GM18505 (cell line): ENCODE measurements around the gene FBXO28.
"Not testable (repeated sequence)": the region's sequence is repeated elsewhere in the genome, so short reads cannot be mapped to it uniquely, and the experiment has no call there.

ENCODE experiments used
- ATAC-seq: cut with Tn5 transposase; IDR thresholded peaks from one replicate; pipeline ENCODE4 v1.9.1; 2021; ENCODE audit not compliant: unreplicated experiment
- POLR2A ChIP-seq: IDR thresholded peaks from 4 replicates; pipeline ENCODE4 v1.6.1; 2011; ENCODE audit warnings: borderline replicate concordance; ENCODE audit not compliant: insufficient read depth, insufficient read length; ENCODE audit errors: extremely low read depth

Gene FBXO28, protein sequence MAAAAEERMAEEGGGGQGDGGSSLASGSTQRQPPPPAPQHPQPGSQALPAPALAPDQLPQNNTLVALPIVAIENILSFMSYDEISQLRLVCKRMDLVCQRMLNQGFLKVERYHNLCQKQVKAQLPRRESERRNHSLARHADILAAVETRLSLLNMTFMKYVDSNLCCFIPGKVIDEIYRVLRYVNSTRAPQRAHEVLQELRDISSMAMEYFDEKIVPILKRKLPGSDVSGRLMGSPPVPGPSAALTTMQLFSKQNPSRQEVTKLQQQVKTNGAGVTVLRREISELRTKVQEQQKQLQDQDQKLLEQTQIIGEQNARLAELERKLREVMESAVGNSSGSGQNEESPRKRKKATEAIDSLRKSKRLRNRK

DNA sequence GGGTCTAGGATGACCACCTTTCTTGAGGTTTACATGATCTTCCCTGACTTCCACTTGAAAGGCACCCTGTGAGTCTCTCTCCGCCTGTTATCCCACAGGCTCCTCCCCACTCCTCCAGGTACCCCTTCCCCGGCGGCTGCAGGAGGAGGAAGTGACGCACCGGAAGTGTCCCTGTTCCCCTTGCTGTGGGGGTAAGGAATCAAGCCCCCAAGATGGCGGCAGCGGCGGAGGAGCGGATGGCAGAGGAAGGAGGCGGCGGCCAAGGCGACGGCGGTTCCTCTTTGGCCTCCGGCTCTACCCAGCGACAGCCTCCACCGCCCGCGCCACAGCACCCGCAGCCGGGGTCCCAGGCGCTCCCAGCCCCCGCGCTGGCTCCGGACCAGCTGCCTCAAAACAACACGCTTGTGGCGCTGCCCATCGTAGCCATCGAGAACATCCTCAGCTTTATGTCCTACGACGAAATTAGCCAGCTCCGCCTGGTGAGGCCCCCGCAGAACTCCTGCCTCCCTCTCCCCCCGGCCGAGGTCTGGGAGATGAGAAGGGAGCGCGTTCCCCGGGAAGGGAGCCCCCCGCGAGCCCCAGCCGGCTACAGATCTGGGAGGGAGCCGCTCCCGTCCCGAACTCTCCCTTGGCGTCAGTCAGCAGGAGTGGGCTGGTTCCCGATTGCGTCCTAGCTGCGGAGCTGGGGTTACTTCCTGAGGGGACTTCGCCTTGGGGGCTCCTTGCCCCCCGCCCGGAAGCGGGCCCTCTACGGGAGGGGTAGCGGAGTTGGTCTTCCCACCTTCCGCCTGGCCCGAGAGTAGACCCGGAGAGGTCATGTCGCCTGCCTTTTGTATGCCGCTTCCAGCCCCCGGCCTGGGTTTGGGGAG is at the start of gene FBXO28:
Gene FBXO28, plus strand, starts transcription at position 194 of the 869 bp plus-strand sequence. Its CDS starts 19 bp downstream, at position 213.
- peak; percentile 96 for TF ChIP-seq POLR2A
- ATAC-seq: peak; percentile 97

DNA sequence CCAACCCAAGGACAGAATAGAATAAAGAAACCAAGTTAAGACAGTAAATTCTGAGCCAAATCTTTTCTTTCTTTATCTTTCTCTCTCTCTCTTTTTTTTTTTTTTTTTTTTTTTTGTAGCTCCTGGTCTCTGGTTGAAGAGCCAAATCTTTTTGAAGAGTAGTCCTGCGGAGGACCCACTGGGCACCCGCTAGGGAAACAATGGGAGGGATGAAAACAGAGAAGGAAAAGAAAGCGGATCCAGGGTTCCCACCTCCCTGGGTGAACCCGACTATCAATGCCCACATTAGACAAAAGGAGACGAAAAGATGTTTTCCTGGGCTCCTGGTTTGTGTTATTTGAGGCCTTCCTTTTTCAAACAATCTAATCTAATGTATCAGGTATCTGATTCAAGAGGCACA is 49.8 kb upstream of the FBXO28 start:
- ATAC-seq: no peak
- TF ChIP-seq POLR2A: no peak

DNA sequence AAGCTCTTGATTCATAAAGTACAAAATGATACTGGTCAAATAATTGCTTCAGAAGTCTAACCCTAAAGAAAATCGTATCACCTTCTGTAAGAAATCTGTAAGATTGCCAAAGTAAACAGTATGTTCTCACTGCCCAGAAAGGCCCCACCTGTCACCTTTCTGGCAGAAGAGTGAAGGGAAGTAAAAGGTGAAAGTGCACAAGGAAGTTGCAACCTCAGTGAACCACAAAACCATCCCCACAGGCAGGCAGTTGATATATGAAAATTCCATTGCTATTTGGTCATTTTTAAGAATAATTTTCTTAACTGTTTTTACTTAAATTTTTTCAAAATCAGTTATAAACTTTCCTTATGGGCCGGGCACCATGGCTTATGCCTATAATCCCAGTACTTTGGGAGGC is 48.5 kb upstream of the FBXO28 start:
- no peak for ATAC-seq
- no peak for TF ChIP-seq POLR2A

DNA sequence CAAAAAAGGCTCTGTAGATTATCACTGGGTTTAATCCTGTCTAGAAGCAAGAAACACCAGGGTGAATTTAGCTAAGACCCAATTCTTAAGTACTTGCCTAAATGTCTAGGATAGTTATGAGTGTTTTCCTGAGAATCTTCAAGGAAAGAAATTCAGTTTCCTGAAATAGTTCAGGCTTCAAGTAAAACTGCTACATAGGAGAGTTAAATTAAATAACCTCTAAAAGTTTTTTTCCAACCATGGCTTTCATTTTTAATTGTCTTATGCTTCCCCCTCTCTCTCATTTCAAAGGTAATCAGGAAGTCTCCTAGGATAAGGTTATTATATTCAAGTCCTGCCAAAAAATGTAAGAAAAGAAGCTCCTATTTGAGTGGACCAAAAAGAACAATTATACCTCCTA is 46.7 kb upstream of the FBXO28 start:
- no peak for TF ChIP-seq POLR2A
- no peak for ATAC-seq

DNA sequence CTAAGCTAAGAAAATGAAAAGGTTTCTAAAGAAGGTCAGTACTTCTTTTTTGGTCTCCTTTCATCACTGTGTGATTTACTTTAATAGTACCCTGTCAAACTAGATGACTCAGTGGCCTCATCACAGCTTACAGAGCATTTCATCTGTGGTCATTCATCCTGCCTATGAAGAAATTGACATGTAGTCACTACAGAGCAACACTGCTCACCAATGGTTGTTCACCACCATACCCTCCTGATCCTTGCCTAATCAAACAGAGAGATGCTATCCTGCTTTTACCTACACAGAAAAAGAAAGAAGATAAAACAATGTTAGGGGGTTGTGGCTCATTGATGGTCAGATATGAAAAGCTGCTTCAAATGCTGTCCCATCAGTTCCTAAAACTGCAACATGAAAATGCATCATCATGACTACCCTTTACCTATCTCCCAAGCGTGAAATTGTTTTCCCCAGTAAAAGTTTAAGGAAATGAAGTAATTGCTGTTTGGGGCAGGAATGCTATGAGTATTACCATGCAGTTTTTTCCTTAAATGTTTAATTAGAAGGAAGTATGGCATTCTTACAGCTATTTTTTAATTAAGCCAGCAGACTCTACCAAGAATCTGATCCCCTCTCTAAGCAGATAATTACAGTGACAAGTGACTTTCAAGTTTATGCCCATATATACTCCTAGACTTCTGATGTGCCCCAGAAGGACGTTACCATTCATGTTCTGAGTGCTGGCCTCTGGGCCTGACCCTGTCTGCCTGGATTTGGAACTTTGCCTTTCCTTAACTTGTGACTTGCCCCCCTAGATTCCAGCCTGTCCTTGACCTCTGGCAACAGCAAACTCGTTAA is 46.1 kb upstream of the FBXO28 start:
- ATAC-seq: no peak
- no peak for TF ChIP-seq POLR2A

DNA sequence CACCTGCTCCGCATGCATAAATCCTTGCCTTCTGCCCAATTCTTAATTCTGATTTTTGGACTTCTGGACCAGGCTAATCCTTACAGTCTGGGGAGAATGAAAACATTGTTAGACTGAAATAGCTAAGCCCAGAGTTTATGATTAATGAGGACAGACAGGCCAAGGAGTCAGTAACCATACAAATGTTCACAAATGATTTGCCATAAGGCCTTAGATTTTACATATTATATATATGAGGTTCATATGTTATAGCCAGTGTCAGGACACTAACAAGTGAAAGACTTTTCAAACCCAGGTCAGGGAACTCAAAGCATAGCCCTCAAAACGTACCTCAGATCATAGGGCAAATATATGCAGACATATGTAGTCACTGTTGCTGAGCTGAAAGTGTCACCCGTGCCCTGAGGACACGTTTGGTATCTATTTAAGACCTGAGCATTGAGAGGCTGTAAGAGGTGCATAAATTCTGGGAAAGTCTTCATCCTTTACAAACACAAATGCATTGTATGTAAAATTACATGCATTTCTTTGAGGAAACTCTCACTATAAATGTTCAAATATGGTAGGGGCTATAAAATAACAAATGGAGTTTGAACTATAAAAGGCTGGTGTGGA is 45.3 kb upstream of the FBXO28 start:
- ATAC-seq: no peak
- TF ChIP-seq POLR2A: no peak

DNA sequence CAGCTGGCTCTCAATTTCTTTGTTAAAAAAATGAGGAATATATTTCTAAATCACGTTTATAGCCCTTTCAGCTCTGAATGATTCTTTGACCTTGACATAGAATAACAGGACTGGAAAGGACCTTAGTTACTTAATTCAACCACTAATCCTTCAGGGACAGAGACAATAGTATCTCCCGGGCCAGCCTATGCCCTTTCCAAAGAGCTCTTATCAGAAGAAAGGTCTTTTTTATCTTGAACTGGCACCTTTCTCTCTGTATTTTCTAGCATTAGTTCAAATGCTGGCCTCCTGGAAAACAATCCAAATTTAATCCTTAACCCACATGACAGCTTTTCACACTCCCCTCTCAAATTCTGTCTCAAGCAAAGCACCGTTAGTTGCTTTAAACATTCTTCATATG is 44.8 kb upstream of the FBXO28 start:
- no peak for ATAC-seq
- no peak for TF ChIP-seq POLR2A

DNA sequence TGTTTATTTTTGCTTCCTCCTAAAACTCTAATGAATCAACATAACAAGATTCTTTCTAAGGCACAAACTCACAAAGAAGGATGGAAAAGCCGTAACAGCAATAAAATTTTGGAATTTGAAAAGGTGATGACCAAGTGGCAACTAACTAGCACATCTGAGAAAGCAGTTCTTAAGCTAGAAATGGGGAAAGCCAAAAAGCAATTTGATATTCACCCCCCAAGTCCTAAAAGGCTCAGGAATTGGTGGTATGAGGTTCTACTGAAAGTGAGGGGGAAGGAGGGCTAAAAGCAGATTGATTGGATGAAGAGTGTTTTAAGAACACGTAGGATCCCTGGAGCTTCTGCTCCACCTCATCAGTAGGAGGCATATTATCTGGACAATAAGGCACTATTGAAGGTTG is 43.4 kb upstream of the FBXO28 start:
- TF ChIP-seq POLR2A: no peak
- no peak for ATAC-seq

DNA sequence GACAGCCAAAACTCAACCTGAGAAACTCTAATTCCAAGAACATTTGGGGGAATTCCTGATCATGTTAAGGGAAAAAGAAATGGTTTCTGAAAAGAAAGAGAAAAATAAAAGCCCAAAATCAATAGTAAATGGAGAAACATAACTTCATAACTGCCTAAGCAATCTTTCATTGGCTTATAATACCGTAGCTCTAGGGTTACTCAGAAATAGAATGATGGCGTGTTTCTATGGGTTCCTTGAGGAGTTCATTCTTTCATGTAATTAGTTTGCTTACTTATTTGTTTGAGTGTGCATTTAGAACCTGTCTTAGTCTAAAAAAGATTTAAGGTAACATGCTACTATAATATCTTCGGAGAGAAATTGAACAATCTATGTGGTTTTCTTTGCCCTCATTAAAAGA is 37.5 kb upstream of the FBXO28 start:
- no peak for ATAC-seq
- TF ChIP-seq POLR2A: no peak

DNA sequence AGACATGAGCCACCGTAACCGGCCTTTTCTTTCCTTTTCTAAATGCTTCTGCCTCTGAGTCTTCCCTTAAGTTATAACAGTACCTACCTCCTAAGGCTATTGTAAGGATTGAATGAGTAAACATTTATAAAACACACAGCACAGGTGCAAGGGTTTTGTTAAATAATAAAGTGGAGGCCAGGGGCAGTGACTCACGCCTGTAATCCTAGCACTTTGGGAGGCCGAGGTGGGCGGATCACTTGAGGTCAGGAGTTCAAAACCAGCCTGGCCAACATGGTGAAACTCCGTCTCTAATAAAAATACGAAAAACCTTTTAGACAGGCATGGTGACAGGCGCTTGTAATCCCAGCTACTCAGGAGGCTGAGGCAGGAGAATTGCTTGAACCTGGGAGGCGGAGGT is 34.3 kb upstream of the FBXO28 start:
- ATAC-seq: not testable (repeated sequence)

DNA sequence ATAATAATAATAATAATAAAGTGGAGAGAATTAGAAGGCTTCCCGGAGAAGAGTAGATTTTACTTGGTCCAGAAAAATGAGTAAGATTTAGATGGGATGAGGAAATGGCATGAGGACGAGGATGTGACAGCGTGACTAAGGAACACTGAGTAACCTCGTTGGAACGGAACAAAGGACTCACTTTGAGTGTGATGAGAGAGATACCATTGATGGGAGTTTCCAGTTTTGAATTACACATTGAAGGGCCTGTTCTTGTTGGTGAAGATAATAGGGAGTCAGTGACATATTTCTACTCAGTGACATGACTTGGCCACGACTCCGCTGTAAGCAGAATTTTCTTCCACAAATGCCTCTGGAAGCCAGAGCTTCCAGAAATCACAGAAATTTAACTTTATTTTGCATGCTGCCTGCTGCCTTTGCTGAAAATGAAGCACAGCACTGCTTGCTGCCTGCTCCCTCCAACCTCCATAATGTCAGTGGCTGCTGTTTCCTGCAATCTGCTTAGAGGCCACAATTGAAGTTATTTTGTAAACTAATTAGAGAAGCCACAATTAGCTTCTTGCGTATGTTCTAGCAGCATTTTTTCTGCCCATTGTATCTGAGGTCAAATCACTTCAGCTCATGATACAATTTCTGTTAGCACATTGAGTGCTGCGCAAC is 33.7 kb upstream of the FBXO28 start:
- ATAC-seq: no peak
- no peak for TF ChIP-seq POLR2A

DNA sequence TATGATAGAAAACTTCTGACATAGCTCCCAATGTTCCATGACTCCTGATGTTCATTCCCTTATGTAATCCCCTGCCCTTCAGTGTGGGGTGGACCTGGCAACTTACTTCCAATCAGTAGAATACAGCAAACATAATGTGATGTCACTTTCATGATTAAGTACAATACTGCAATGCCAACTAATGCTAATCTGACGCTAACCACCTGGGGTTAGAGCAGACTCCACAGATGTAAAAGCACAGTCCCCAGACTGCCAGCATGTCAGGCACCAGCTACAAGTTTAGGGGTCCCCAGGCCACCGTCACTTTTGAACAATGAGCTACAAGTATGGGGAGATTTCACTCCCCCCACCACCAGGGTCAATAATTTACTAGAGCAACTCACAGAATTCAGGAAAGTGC is 32.3 kb upstream of the FBXO28 start:
- TF ChIP-seq POLR2A: no peak
- no peak for ATAC-seq
